ENCODE data around the gene ZNF429. TPM values are rescaled to one million over a fixed set of nuclear protein-coding genes. Genes with fewer than 3 reads are reported as not detected.
"Not testable (repeated sequence)": the region's sequence is repeated elsewhere in the genome, so short reads cannot be mapped to it uniquely, and the experiment has no call there.

ZNF429 gene
- polyA plus RNA-seq, 3 donors from 2014 or later, result 13.1 to 26.4 (median 17.0) TPM

DNA sequence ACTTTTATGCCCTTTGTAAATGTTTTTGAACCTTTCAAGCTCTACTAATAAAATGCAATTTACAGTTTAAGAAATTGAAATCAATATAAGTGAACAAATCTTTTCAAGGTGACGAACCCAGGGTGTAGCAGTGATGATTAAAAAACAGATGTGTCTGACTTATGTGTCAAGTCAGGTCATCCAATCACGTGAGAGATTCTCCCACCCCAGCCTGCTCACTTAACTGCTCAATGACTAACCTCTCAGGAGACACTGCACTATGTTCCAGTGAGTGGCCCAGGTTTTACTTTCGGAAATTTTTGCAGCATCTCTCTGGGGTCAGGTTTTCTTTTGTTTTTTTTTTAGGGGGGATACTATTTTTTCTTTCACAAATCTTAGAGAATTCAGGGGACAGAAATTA is 60.7 kb downstream of the ZNF429 start:
- DNase-seq, result no peak
- H3K36me3 Mint-ChIP-seq, result peaks cover 4 to 20% (median 11%) of the 10 kb centered on the region in 3 donors
- H3K4me3 Mint-ChIP-seq, result no peak overlapping the region
- peaks cover 0 to 55% (median 13%) of the 10 kb centered on the region in 6 donors for H3K9me3 Mint-ChIP-seq
- H3K27me3 Mint-ChIP-seq (ENCODE audit: low read depth in 3 of 3), result peaks cover 3 to 5% (median 5%) of the 10 kb centered on the region in 3 donors
- H3K27ac Mint-ChIP-seq, result peak overlapping the region in 1 of 6 donors; percentile 6
- H3K4me1 Mint-ChIP-seq, result peaks cover 22 to 30% of the 10 kb centered on the region in 2 donors

DNA sequence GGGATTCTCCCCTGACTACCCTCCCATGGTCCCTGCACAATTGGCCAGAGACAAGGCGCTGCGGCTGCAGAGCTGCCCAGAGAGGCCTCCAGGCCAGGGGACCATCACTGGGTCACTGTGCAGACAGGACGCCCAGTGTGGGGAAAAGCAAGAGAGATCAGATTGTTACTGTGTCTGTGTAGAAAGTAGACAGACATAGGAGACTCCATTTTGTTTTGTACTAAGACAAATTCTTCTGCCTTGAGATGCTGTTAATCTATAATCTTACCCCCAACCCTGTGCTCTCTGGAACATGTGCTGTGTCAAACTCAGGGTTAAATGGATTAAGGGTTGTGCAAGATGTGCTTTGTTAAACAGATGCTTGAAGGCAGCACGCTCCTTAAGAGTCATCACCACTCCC is 62.4 kb downstream of the ZNF429 start:
- Mint-ChIP-seq H3K27ac (peak overlapping the region in 4 of 6 donors; percentile 57 to 85 (median 62)), H3K4me3 (peak overlapping the region; percentile 46 to 97 (median 92)), H3K9me3 (peaks cover 0 to 60% (median 14%) of the 10 kb centered on the region in 6 donors), H3K4me1 (peaks cover 22 to 30% of the 10 kb centered on the region in 2 donors), H3K36me3 (peaks cover 0 to 17% (median 7%) of the 10 kb centered on the region in 3 donors)
- H3K27me3 Mint-ChIP-seq (ENCODE audit: low read depth in 3 of 3); DNase-seq: not testable (repeated sequence)

GRCh38 chr19:21568816-21569493 is 63.6 kb downstream of the ZNF429 start:
- Mint-ChIP-seq H3K27me3 (ENCODE audit: low read depth in 3 of 3) (peaks cover 5 to 7% (median 6%) of the 10 kb centered on the region in 3 donors), H3K9me3 (peaks cover 0 to 54% (median 14%) of the 10 kb centered on the region in 6 donors), H3K27ac (peak overlapping the region; percentile 92 to 99 (median 97)), H3K4me1 (peaks cover 22 to 30% of the 10 kb centered on the region in 2 donors), H3K4me3 (peak overlapping the region; percentile 94 to 98 (median 96)), H3K36me3 (peaks cover 0 to 12% (median 4%) of the 10 kb centered on the region in 3 donors)
- peak; percentile 80 to 89 (median 87) for DNase-seq

GRCh38 chr19:21569494-21569865 is 64.1 kb downstream of the ZNF429 start:
- H3K36me3 Mint-ChIP-seq, result peaks cover 0 to 11% (median 5%) of the 10 kb centered on the region in 3 donors
- peaks cover 22 to 30% of the 10 kb centered on the region in 2 donors for H3K4me1 Mint-ChIP-seq
- H3K27me3 Mint-ChIP-seq (ENCODE audit: low read depth in 3 of 3), result peaks cover 5 to 7% (median 6%) of the 10 kb centered on the region in 3 donors
- peak overlapping the region; percentile 92 to 99 (median 97) for H3K27ac Mint-ChIP-seq
- H3K9me3 Mint-ChIP-seq, result peaks cover 0 to 53% (median 15%) of the 10 kb centered on the region in 6 donors
- H3K4me3 Mint-ChIP-seq, result peak overlapping the region; percentile 94 to 98 (median 96)
- no peak for DNase-seq

GRCh38 chr19:21571316-21571715 is 65.9 kb downstream of the ZNF429 start:
- peaks cover 19 to 24% of the 10 kb centered on the region in 2 donors for H3K4me1 Mint-ChIP-seq
- H3K27ac Mint-ChIP-seq, result no peak overlapping the region
- no peak for DNase-seq
- peaks cover 0 to 8% (median 4%) of the 10 kb centered on the region in 3 donors for H3K36me3 Mint-ChIP-seq
- H3K27me3 Mint-ChIP-seq (ENCODE audit: low read depth in 3 of 3), result peaks cover 3 to 7% (median 5%) of the 10 kb centered on the region in 3 donors
- H3K4me3 Mint-ChIP-seq, result no peak overlapping the region
- peaks cover 0 to 50% (median 17%) of the 10 kb centered on the region in 6 donors for H3K9me3 Mint-ChIP-seq

DNA sequence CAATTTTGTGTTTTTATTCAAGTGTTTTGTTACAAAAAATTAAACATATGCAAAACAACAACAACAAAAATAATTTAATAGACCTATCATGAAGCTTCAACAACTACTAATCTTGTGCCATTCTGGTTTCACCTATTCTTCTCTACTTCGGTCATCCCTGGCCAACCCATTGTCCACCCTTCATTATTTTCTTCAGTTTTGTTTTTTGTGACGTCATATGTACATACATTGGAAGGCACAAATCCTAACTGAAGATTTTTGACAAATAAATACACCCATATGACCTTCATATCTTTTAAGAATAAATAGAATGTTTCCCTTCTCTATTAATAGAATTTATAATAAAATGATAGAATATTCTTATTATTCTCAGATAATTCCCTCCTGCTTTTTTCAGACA is 69.2 kb downstream of the ZNF429 start:
- no peak overlapping the region for H3K4me3 Mint-ChIP-seq
- H3K27me3 Mint-ChIP-seq (ENCODE audit: low read depth in 3 of 3), result peaks cover under 1 to 3% (median 2%) of the 10 kb centered on the region in 3 donors
- peaks cover 0 to 39% (median 16%) of the 10 kb centered on the region in 6 donors for H3K9me3 Mint-ChIP-seq

GRCh38 chr19:21576481-21576880 is 71.1 kb downstream of the ZNF429 start:
- no peak for DNase-seq
- H3K27ac Mint-ChIP-seq, result no peak overlapping the region
- peaks cover 0 to 47% (median 14%) of the 10 kb centered on the region in 6 donors for H3K9me3 Mint-ChIP-seq
- peaks cover 0 to 13% of the 10 kb centered on the region in 2 donors for H3K4me1 Mint-ChIP-seq
- H3K27me3 Mint-ChIP-seq (ENCODE audit: low read depth in 3 of 3), result peaks cover 0 to 3% (median 2%) of the 10 kb centered on the region in 3 donors
- H3K36me3 Mint-ChIP-seq, result peaks cover 0 to 8% (median 3%) of the 10 kb centered on the region in 3 donors
- no peak overlapping the region for H3K4me3 Mint-ChIP-seq

More for the DNA sequence above, 69.2 kb downstream of the ZNF429 start:
- H3K4me1 Mint-ChIP-seq, result peaks cover 0 to under 1% of the 10 kb centered on the region in 2 donors
- H3K27ac Mint-ChIP-seq, result no peak overlapping the region
- no peak for DNase-seq
- H3K36me3 Mint-ChIP-seq, result peaks cover 0 to 8% (median 3%) of the 10 kb centered on the region in 3 donors

DNA sequence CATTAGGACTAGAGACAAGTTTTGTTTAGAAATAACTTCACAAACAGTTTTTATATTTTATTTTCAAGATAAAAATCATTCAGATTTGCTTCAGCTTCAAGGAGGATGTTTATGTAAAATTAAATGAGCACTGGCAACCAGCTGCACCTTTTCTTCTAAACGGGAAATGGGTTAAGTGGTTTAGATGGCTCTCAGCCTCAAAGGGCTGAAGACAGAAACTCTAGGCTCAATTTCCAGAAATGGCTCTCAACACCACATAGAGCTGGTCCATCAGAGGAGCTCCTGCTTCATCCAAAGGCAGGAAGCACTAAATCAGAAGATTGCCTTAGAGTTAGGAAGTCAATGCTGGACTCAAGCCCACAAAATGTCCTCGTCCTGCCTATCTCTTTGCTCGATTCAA is 74.7 kb downstream of the ZNF429 start:
- Mint-ChIP-seq H3K36me3 (peaks cover 0 to 3% (median 0%) of the 10 kb centered on the region in 3 donors), H3K4me1 (peaks cover 3 to 21% of the 10 kb centered on the region in 2 donors), H3K9me3 (peaks cover 0 to 47% (median 14%) of the 10 kb centered on the region in 6 donors), H3K4me3 (no peak overlapping the region), H3K27me3 (ENCODE audit: low read depth in 3 of 3) (peaks cover 0 to 8% (median 6%) of the 10 kb centered on the region in 3 donors), H3K27ac (peak overlapping the region in 1 of 6 donors; percentile 54)
- DNase-seq, result no peak

DNA sequence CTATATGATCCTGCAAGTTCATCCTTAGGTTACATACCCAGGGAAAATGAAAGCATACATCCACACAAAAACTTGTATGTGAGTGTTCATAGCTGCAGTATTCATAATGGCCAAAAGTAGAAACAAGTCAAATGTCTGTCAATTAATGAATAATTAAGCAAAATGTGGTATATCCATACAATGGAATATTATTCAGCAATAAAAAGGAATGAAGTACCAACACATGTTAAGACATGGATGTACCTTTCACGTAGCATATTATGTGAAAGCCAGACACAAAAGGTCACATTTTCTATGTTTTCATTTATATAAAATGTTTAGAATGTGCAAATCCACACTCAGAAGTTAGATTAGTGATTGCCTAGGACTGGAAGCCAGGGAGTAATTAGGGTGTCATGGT is 75.4 kb downstream of the ZNF429 start:
- peaks cover 3 to 8% (median 7%) of the 10 kb centered on the region in 3 donors for H3K27me3 Mint-ChIP-seq (ENCODE audit: low read depth in 3 of 3)
- no peak overlapping the region for H3K4me3 Mint-ChIP-seq
- peaks cover 0 to 3% (median 0%) of the 10 kb centered on the region in 3 donors for H3K36me3 Mint-ChIP-seq
- H3K4me1 Mint-ChIP-seq, result peaks cover 3 to 21% of the 10 kb centered on the region in 2 donors
- peak overlapping the region in 1 of 6 donors; percentile 54 for H3K27ac Mint-ChIP-seq
- DNase-seq, result no peak
- peaks cover 0 to 52% (median 15%) of the 10 kb centered on the region in 6 donors for H3K9me3 Mint-ChIP-seq

DNA sequence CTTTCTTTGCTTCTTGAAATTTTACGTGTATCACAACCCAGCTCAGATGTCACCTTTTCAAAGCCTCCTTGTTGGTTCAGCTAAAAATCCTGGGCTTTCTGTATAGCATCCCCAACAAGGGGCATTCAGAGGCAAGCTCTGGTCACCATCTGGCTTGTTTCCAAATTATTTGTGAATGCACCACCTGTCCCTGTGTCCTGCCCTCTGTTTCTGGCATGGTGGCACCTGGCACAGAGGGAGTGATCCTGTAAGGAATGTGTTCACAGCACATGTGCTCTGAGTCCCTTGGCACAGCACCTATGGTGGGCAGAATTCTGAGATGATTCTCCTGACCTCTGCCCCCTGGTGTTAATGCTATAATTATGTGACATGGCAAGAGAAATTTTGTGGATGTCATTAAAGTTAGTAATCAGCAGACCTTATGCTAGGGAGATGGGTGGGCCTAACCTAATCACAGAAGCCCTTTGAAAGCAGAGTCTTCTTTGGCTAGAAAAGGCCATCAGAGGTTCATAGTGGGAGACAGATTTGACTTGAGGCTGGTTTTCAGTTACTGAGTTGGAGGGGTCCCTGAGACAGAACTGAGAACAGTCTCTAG is 76.3 kb downstream of the ZNF429 start:
- no peak for DNase-seq
- Mint-ChIP-seq H3K36me3 (peaks cover 0 to 3% (median 0%) of the 10 kb centered on the region in 3 donors), H3K4me3 (no peak overlapping the region)

DNA sequence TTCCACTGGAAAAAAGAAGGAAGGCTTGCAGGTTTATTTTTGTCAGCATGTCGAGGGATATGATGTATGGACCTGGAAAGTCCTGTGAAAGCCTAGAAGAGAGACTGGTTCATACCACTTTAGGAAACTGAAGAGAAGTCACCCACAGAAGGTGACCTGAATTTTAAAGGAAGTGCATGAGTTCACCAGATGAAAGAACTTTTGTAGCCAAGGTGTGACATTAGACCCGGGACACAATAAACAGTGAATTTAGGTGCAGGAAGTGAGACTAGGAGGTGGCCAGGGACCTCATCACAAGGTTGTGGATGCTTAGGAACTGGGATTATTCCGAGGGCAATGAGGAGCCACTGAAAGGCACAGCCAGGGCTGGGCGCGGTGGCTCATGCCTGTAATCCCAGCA is 79.1 kb downstream of the ZNF429 start:
- DNase-seq, result peak in 1 of 3 donors; percentile 20
- H3K27ac Mint-ChIP-seq, result peak overlapping the region in 2 of 6 donors; percentile 24 to 90
- H3K36me3 Mint-ChIP-seq, result peaks cover 0 to 3% (median 0%) of the 10 kb centered on the region in 3 donors
- peaks cover 6 to 25% of the 10 kb centered on the region in 2 donors for H3K4me1 Mint-ChIP-seq
- peaks cover 7 to 8% (median 7%) of the 10 kb centered on the region in 3 donors for H3K27me3 Mint-ChIP-seq (ENCODE audit: low read depth in 3 of 3)
- H3K4me3 Mint-ChIP-seq, result peak overlapping the region in 4 of 5 donors; percentile 2 to 72 (median 58)
- H3K9me3 Mint-ChIP-seq, result peaks cover 0 to 39% (median 8%) of the 10 kb centered on the region in 6 donors

More for the DNA sequence above, 76.3 kb downstream of the ZNF429 start:
- no peak overlapping the region for H3K27ac Mint-ChIP-seq
- H3K9me3 Mint-ChIP-seq, result peaks cover 0 to 46% (median 13%) of the 10 kb centered on the region in 6 donors
- peaks cover 3 to 8% (median 7%) of the 10 kb centered on the region in 3 donors for H3K27me3 Mint-ChIP-seq (ENCODE audit: low read depth in 3 of 3)
- H3K4me1 Mint-ChIP-seq, result peaks cover 3 to 22% of the 10 kb centered on the region in 2 donors

DNA sequence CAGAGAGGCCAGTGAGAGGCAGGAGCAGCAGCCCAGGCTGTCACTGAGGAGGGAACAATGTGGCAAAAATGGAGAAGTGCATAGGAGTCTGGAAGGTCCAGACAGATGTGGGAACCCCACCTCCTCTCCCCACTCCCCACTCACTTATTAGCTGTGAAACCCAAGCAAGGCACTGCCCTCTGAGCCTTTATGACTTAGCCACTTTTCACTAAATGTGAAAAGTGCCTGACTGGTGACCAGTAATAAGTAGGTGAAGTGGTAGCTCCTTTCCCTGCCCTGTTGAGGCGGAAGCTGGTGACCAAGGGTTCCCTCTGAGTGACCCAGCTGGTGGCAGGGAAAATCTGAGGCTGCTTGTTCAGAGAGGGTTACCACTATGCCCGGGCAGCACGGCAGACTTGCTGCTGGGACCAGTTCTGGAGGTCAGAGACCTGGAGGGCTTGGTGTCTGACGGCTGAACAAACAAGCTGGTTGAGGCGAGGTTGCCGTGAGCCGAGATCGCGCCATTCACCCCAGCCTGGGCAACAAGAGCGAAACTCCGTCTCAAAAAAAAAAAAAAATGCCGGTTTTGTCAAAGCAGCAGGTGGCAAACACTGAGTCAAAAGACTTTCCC is 80.0 kb downstream of the ZNF429 start:
- peaks cover 0 to 3% (median 0%) of the 10 kb centered on the region in 3 donors for H3K36me3 Mint-ChIP-seq
- H3K27ac Mint-ChIP-seq, result no peak overlapping the region
- DNase-seq, result no peak
- H3K4me3 Mint-ChIP-seq, result peak overlapping the region in 3 of 5 donors; percentile 2 to 72 (median 49)
- H3K4me1 Mint-ChIP-seq, result peaks cover 6 to 17% of the 10 kb centered on the region in 2 donors
- peaks cover 0 to 31% (median 6%) of the 10 kb centered on the region in 6 donors for H3K9me3 Mint-ChIP-seq
- H3K27me3 Mint-ChIP-seq (ENCODE audit: low read depth in 3 of 3), result peaks cover 7 to 8% (median 7%) of the 10 kb centered on the region in 3 donors

Measured in immature natural killer cell (primary cell).